HEK293T (cell line): ENCODE data around the gene ANP32B.

ENCODE experiments used
- ARNT ChIP-seq: fragments of 450-650 bp; IDR thresholded peaks from 2 replicates; pipeline ENCODE4 v1.6.1; 2017; ENCODE audit warnings: mild to moderate bottlenecking
- BHLHE40 ChIP-seq: fragments of 450-650 bp; IDR thresholded peaks from 2 replicates; pipeline ENCODE4 v1.6.1; 2016; ENCODE audit warnings: mild to moderate bottlenecking, moderate library complexity, borderline replicate concordance
- CTBP1 ChIP-seq: fragments of 450-650 bp; IDR thresholded peaks from 2 replicates; pipeline ENCODE4 v1.6.1; 2016; ENCODE audit warnings: borderline replicate concordance
- ELF4 ChIP-seq: fragments of 450-650 bp; IDR thresholded peaks from 2 replicates; pipeline ENCODE4 v1.6.1; 2017; ENCODE audit warnings: antibody characterized with exemption
- FOXA1 ChIP-seq: fragments of 450-650 bp; IDR thresholded peaks from 2 replicates; pipeline ENCODE4 v1.6.1; 2016; ENCODE audit warnings: mild to moderate bottlenecking
- FOXK2 ChIP-seq: fragments of 450-650 bp; IDR thresholded peaks from 2 replicates; pipeline ENCODE4 v1.6.1; 2016; ENCODE audit warnings: mild to moderate bottlenecking
- FOXM1 ChIP-seq: fragments of 450-650 bp; IDR thresholded peaks from 2 replicates; pipeline ENCODE4 v1.6.1; 2017; ENCODE audit warnings: mild to moderate bottlenecking, borderline replicate concordance
- L3MBTL2 ChIP-seq: fragments of 450-650 bp; conservative IDR thresholded peaks from 2 replicates; pipeline ENCODE4 v1.6.1; 2016; ENCODE audit warnings: mild to moderate bottlenecking
- LEF1 ChIP-seq: fragments of 450-650 bp; IDR thresholded peaks from 2 replicates; pipeline ENCODE4 v1.6.1; 2017; ENCODE audit warnings: mild to moderate bottlenecking, borderline replicate concordance
- SP1 ChIP-seq: fragments of 450-650 bp; IDR thresholded peaks from 2 replicates; pipeline ENCODE4 v1.6.1; 2017
- SUZ12 ChIP-seq: fragments of 450-650 bp; IDR thresholded peaks from 2 replicates; pipeline ENCODE4 v1.6.1; 2016; ENCODE audit warnings: mild to moderate bottlenecking
- ZNF384 ChIP-seq: fragments of 450-650 bp; IDR thresholded peaks from 2 replicates; pipeline ENCODE4 v1.6.1; 2016
- TF ChIP-seq, protein P1 (sequence below): fragments of 450-650 bp; IDR thresholded peaks from 2 replicates; pipeline ENCODE4 v1.6.1; 2016

DNA sequence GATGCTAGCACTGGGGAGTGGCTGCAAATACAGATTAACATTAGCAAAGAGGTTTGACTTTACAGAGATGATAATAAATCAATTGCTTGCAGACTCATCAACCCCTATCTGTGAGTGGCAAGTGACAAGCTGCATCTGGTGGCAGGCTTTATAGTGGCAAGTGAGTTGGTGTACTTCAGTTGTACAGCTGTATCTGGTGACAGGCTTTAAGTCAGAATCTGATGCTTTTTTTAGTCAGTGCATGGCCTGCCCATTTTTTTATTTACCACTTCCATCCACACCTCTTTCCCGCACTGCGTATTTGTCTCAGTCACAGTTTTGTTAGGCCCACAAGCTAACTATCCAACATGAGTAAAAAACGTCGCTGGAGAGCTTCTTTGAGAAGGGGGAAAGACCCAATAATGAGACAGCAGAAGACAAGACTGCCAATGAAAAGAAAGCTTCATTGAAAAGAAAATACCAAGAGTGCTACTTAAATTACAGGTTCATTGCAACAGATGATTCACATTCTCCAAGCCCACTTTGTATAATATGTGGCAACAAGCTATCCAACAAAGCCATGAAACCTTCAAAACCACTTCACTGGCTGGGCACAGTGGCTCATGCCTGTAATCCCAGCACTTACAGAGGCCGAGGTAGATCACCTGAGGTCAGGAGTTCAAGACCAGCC is 23.1 kb downstream of the ANP32B start:
- no peak for TF ChIP-seq SUZ12
- TF ChIP-seq SP1 = no peak
- no peak for TF ChIP-seq ZNF384
- TF ChIP-seq CTBP1 = no peak
- no peak for TF ChIP-seq ELF4
- TF ChIP-seq BHLHE40 = no peak
- TF ChIP-seq FOXM1 = no peak
- TF ChIP-seq, protein P1, sequence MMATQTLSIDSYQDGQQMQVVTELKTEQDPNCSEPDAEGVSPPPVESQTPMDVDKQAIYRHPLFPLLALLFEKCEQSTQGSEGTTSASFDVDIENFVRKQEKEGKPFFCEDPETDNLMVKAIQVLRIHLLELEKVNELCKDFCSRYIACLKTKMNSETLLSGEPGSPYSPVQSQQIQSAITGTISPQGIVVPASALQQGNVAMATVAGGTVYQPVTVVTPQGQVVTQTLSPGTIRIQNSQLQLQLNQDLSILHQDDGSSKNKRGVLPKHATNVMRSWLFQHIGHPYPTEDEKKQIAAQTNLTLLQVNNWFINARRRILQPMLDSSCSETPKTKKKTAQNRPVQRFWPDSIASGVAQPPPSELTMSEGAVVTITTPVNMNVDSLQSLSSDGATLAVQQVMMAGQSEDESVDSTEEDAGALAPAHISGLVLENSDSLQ = no peak
- TF ChIP-seq ARNT = no peak
- TF ChIP-seq L3MBTL2 = no peak
- no peak for TF ChIP-seq FOXK2
- no peak for TF ChIP-seq LEF1
- TF ChIP-seq FOXA1 = no peak
